WTC11 (cell line): Measurements from ENCODE around the gene MON1A. TPM values are rescaled to one million over a fixed set of nuclear protein-coding genes. Genes with fewer than 3 reads are reported as not detected.

ENCODE experiments used
- ATF3 ChIP-seq: sonication (generic); formaldehyde crosslinking; conservative IDR thresholded peaks from 2 replicates; pipeline ENCODE4 v1.8.1; 2022; ENCODE audit warnings: mild to moderate bottlenecking, missing genetic modification reagents
- ATF6 ChIP-seq: sonication (generic); formaldehyde crosslinking; IDR thresholded peaks from 2 replicates; pipeline ENCODE4 v1.8.1; 2023; ENCODE audit warnings: mild to moderate bottlenecking, missing genetic modification reagents
- ELF4 ChIP-seq: sonication (generic); formaldehyde crosslinking; IDR thresholded peaks from 2 replicates; pipeline ENCODE4 v1.8.1; 2022; ENCODE audit warnings: low read depth, mild to moderate bottlenecking, moderate library complexity, missing genetic modification reagents
- EMX1 ChIP-seq: fragments of 250-450 bp; sonication (Bioruptor Pico); IDR thresholded peaks from 2 replicates; pipeline ENCODE4 v1.8.0; 2021; ENCODE audit warnings: mild to moderate bottlenecking
- FOXK1 ChIP-seq: sonication (generic); formaldehyde crosslinking; IDR thresholded peaks from 2 replicates; pipeline ENCODE4 v1.8.0; 2022; ENCODE audit warnings: mild to moderate bottlenecking, moderate library complexity, missing genetic modification reagents
- FOXP1 ChIP-seq: sonication (generic); formaldehyde crosslinking; IDR thresholded peaks from 2 replicates; pipeline ENCODE4 v1.8.0; 2022; ENCODE audit warnings: missing genetic modification reagents, mild to moderate bottlenecking, moderate library complexity, borderline replicate concordance
- HMGA2 ChIP-seq: fragments of 250-450 bp; sonication (Bioruptor Pico); IDR thresholded peaks from 2 replicates; pipeline ENCODE4 v1.4.0; 2021; ENCODE audit warnings: mild to moderate bottlenecking, moderate library complexity
- NR1H2 ChIP-seq: sonication (generic); formaldehyde crosslinking; IDR thresholded peaks from 2 replicates; pipeline ENCODE4 v1.9.0; 2021; ENCODE audit warnings: mild to moderate bottlenecking, moderate library complexity, missing genetic modification reagents
- NR2C2 ChIP-seq: sonication (generic); formaldehyde crosslinking; IDR thresholded peaks from 2 replicates; pipeline ENCODE4 v1.8.0; 2022; ENCODE audit warnings: mild to moderate bottlenecking, missing genetic modification reagents
- OVOL2 ChIP-seq: fragments of 250-450 bp; sonication (Bioruptor Pico); IDR thresholded peaks from 2 replicates; pipeline ENCODE4 v1.9.0; 2021; ENCODE audit warnings: mild to moderate bottlenecking, borderline replicate concordance
- RORB ChIP-seq: fragments of 250-450 bp; sonication (Bioruptor Pico); IDR thresholded peaks from 2 replicates; pipeline ENCODE4 v1.9.0; 2021; ENCODE audit warnings: mild to moderate bottlenecking
- SMAD3 ChIP-seq: sonication (generic); formaldehyde crosslinking; IDR thresholded peaks from 2 replicates; pipeline ENCODE4 v1.8.0; 2022; ENCODE audit warnings: missing genetic modification reagents, mild to moderate bottlenecking, borderline replicate concordance
- ZNF121 ChIP-seq: sonication (generic); formaldehyde crosslinking; IDR thresholded peaks from 2 replicates; pipeline ENCODE4 v1.8.0; 2023; ENCODE audit warnings: missing genetic modification reagents
- ZNF138 ChIP-seq: sonication (generic); formaldehyde crosslinking; conservative IDR thresholded peaks from 2 replicates; pipeline ENCODE4 v1.8.1; 2022; ENCODE audit warnings: mild to moderate bottlenecking, moderate library complexity, missing genetic modification reagents
- ZNF416 ChIP-seq: fragments of 250-450 bp; sonication (Bioruptor Pico); IDR thresholded peaks from 2 replicates; pipeline ENCODE4 v1.9.0; 2021; ENCODE audit warnings: mild to moderate bottlenecking, inconsistent platforms
- ZNF425 ChIP-seq: fragments of 250-450 bp; sonication (Bioruptor Pico); conservative IDR thresholded peaks from 2 replicates; pipeline ENCODE4 v1.9.0; 2021; ENCODE audit warnings: mild to moderate bottlenecking
- ZNF532 ChIP-seq: fragments of 250-450 bp; sonication (Bioruptor Pico); IDR thresholded peaks from 2 replicates; pipeline ENCODE4 v1.9.0; 2021; ENCODE audit warnings: mild to moderate bottlenecking, borderline replicate concordance
- ZNF671 ChIP-seq: fragments of 250-450 bp; sonication (Bioruptor Pico); IDR thresholded peaks from 2 replicates; pipeline ENCODE4 v1.8.0; 2021; ENCODE audit warnings: mild to moderate bottlenecking
- total RNA-seq: library from RNA; stranded (reverse); gene quantifications from 3 replicates; pipeline ENCODE4 v1.2.3, GENCODE V29; 2021
- TF ChIP-seq, protein P1 (sequence below): sonication (generic); formaldehyde crosslinking; IDR thresholded peaks from 2 replicates; pipeline ENCODE4 v1.8.1; 2022; ENCODE audit warnings: mild to moderate bottlenecking, missing genetic modification reagents, moderate library complexity, borderline replicate concordance
- TF ChIP-seq, protein P2 (sequence below): fragments of 250-450 bp; sonication (Bioruptor Pico); IDR thresholded peaks from 2 replicates; pipeline ENCODE4 v2.1.2; 2022; ENCODE audit warnings: mild to moderate bottlenecking, moderate library complexity
- TF ChIP-seq, protein P3 (sequence below): fragments of 200-600 bp; IDR thresholded peaks from 2 replicates; pipeline ENCODE4 v1.8.0; 2022; ENCODE audit warnings: antibody characterized with exemption
- TF ChIP-seq, protein P4 (sequence below): sonication (generic); formaldehyde crosslinking; IDR thresholded peaks from 2 replicates; pipeline ENCODE4 v1.8.1; 2023; ENCODE audit warnings: mild to moderate bottlenecking, missing genetic modification reagents, moderate library complexity
- TF ChIP-seq, protein P5 (sequence below): sonication (generic); formaldehyde crosslinking; IDR thresholded peaks from 2 replicates; pipeline ENCODE4 v1.8.1; 2023; ENCODE audit warnings: mild to moderate bottlenecking, missing genetic modification reagents, moderate library complexity

MON1A gene
- total RNA-seq, 1 experiment from 2014 or later, result 8.6 TPM

DNA sequence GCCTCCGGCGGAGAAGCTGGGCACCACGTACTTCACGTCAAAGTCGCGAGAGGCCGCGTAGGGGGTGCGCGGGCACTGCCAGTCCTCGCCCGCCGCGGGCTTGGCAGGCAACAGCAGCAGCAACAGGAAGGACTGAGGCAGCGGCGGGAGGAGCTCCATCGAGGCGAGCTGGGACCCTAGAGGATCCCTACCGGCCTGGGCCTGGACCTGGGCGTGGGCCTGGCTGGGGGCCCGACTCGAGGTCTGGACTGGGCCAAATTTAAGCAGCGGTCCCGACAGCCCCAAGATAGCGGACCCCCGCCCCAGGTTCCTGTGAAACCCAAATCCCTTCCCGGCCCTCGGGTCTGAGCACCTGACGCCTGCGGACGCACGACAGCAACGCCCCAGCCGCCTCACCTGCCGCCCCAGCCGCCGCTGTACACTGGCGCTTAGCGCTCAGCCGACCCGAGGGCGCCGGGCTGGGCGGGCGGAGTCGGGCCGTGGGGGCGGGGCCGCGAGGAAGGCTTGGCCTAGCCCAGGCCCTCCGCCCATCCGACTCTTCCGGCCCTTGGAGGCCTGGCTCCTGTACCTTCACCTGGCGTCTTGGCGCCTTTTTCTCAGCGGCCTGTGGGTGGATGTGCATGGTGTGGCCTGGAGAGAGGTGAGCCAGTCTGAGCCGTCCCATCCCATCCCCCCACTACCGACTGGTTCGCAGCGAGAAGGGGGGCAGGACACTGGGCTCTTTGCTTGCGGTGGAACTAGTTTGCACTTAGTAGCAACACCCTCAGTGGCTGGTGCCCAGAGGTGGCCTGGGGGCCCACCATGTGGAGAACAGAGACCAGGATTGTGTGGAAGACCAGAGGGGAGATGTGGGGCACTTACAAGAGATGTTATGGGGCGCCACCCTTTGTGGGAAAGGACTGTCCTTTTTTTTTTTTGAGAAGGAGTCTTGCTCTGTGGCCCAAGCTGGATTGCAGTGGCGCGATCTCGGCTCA, 25.9 kb downstream of the MON1A start, which contains the start of gene MST1R (continued):
- TF ChIP-seq, protein P1, sequence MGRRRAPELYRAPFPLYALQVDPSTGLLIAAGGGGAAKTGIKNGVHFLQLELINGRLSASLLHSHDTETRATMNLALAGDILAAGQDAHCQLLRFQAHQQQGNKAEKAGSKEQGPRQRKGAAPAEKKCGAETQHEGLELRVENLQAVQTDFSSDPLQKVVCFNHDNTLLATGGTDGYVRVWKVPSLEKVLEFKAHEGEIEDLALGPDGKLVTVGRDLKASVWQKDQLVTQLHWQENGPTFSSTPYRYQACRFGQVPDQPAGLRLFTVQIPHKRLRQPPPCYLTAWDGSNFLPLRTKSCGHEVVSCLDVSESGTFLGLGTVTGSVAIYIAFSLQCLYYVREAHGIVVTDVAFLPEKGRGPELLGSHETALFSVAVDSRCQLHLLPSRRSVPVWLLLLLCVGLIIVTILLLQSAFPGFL (CRISPR knock-in tag), result no peak
- TF ChIP-seq OVOL2 (CRISPR knock-in tag) (no peak), NR1H2 (CRISPR knock-in tag) (no peak), HMGA2 (CRISPR knock-in tag) (no peak), ZNF121 (CRISPR knock-in tag) (0 out of 2 replicates have a peak, but pooled peaks have one; percentile 1), RORB (CRISPR knock-in tag) (no peak), ATF3 (no peak), ZNF532 (CRISPR knock-in tag) (no peak), NR2C2 (no peak), FOXP1 (no peak), ZNF425 (no peak), ZNF671 (no peak), FOXK1 (CRISPR knock-in tag) (no peak), ATF6 (CRISPR knock-in tag) (no peak), SMAD3 (CRISPR knock-in tag) (no peak), ELF4 (no peak), ZNF416 (CRISPR knock-in tag) (no peak), EMX1 (no peak), ZNF138 (no peak)
- TF ChIP-seq, protein P2, sequence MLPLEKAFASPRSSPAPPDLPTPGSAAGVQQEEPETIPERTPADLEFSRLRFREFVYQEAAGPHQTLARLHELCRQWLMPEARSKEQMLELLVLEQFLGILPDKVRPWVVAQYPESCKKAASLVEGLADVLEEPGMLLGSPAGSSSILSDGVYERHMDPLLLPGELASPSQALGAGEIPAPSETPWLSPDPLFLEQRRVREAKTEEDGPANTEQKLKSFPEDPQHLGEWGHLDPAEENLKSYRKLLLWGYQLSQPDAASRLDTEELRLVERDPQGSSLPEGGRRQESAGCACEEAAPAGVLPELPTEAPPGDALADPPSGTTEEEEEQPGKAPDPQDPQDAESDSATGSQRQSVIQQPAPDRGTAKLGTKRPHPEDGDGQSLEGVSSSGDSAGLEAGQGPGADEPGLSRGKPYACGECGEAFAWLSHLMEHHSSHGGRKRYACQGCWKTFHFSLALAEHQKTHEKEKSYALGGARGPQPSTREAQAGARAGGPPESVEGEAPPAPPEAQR (CRISPR knock-in tag), result no peak
- TF ChIP-seq, protein P3, sequence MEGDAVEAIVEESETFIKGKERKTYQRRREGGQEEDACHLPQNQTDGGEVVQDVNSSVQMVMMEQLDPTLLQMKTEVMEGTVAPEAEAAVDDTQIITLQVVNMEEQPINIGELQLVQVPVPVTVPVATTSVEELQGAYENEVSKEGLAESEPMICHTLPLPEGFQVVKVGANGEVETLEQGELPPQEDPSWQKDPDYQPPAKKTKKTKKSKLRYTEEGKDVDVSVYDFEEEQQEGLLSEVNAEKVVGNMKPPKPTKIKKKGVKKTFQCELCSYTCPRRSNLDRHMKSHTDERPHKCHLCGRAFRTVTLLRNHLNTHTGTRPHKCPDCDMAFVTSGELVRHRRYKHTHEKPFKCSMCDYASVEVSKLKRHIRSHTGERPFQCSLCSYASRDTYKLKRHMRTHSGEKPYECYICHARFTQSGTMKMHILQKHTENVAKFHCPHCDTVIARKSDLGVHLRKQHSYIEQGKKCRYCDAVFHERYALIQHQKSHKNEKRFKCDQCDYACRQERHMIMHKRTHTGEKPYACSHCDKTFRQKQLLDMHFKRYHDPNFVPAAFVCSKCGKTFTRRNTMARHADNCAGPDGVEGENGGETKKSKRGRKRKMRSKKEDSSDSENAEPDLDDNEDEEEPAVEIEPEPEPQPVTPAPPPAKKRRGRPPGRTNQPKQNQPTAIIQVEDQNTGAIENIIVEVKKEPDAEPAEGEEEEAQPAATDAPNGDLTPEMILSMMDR, result no peak
- TF ChIP-seq, protein P4, sequence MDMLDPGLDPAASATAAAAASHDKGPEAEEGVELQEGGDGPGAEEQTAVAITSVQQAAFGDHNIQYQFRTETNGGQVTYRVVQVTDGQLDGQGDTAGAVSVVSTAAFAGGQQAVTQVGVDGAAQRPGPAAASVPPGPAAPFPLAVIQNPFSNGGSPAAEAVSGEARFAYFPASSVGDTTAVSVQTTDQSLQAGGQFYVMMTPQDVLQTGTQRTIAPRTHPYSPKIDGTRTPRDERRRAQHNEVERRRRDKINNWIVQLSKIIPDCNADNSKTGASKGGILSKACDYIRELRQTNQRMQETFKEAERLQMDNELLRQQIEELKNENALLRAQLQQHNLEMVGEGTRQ, result 0 out of 2 replicates have a peak, but pooled peaks have one; percentile 33
- TF ChIP-seq, protein P5, sequence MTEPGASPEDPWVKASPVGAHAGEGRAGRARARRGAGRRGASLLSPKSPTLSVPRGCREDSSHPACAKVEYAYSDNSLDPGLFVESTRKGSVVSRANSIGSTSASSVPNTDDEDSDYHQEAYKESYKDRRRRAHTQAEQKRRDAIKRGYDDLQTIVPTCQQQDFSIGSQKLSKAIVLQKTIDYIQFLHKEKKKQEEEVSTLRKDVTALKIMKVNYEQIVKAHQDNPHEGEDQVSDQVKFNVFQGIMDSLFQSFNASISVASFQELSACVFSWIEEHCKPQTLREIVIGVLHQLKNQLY (CRISPR knock-in tag), result no peak
